ENCODE data around the gene GTSF1L.
A peak's percentile ranks its signal among the peaks of the same experiment; 100 is the strongest.

GTSF1L gene

GRCh38 chr20:43752051-43752360 lies 25.2 kb upstream of the GTSF1L start:
- DNase-seq (ENCODE audit: low read depth in 1 of 2, low spot score in 1 of 2), result no peak
- Histone ChIP-seq H3K27ac (replicated peaks) (peak overlapping the region; percentile 63), H3K4me3 (replicated peaks; ENCODE audit: insufficient read depth, low read length) (no peak overlapping the region), H3K27me3 (ENCODE audit: insufficient read depth, poor library complexity, severe bottlenecking) (no peaks in the 10 kb centered on the region)
- TF ChIP-seq SPI1 (IDR thresholded peaks at IDR 0.05; ENCODE audit: borderline replicate concordance, low read depth) (no peak), REST (IDR thresholded peaks at IDR 0.05; ENCODE audit: insufficient replicate concordance, low read depth) (no peak), CTCF (IDR thresholded peaks at IDR 0.05; ENCODE audit: insufficient read depth, low read length) (no peak), GABPA (IDR thresholded peaks at IDR 0.05; ENCODE audit: low read depth) (no peak), POLR2AphosphoS5 (IDR thresholded peaks at IDR 0.05; ENCODE audit: low read depth) (no peak)

GRCh38 chr20:43751167-43752050 lies 24.6 kb upstream of the GTSF1L start:
- Histone ChIP-seq H3K27ac (replicated peaks) (peak overlapping the region; percentile 63), H3K4me3 (replicated peaks; ENCODE audit: insufficient read depth, low read length) (no peak overlapping the region), H3K27me3 (ENCODE audit: insufficient read depth, poor library complexity, severe bottlenecking) (no peaks in the 10 kb centered on the region)
- no peak for TF ChIP-seq GABPA (IDR thresholded peaks at IDR 0.05; ENCODE audit: low read depth)
- TF ChIP-seq SPI1 (IDR thresholded peaks at IDR 0.05; ENCODE audit: borderline replicate concordance, low read depth), result no peak; the same call in 1 of the 2 replicates
- DNase-seq (ENCODE audit: low read depth in 1 of 2, low spot score in 1 of 2), result peak in 1 of 2 experiments; percentile 77

- no peak for TF ChIP-seq REST (IDR thresholded peaks at IDR 0.05; ENCODE audit: insufficient replicate concordance, low read depth)
- no peak for TF ChIP-seq POLR2AphosphoS5 (IDR thresholded peaks at IDR 0.05; ENCODE audit: low read depth)
- TF ChIP-seq GABPA (IDR thresholded peaks at IDR 0.05; ENCODE audit: low read depth), result no peak
- TF ChIP-seq SPI1 (IDR thresholded peaks at IDR 0.05; ENCODE audit: borderline replicate concordance, low read depth), result no peak
- TF ChIP-seq CTCF (IDR thresholded peaks at IDR 0.05; ENCODE audit: insufficient read depth, low read length), result no peak
- Histone ChIP-seq H3K27ac (replicated peaks) (peak overlapping the region; percentile 63), H3K27me3 (ENCODE audit: insufficient read depth, poor library complexity, severe bottlenecking) (no peaks in the 10 kb centered on the region), H3K4me3 (replicated peaks; ENCODE audit: insufficient read depth, low read length) (no peak overlapping the region)
- DNase-seq (ENCODE audit: low read depth in 1 of 2, low spot score in 1 of 2), result no peak
Observed at GRCh38 chr20:43750774-43751166, 24.0 kb upstream of the GTSF1L start.

- TF ChIP-seq REST (IDR thresholded peaks at IDR 0.05; ENCODE audit: insufficient replicate concordance, low read depth) (no peak), CTCF (IDR thresholded peaks at IDR 0.05; ENCODE audit: insufficient read depth, low read length) (peak; percentile 92)
- no peaks in the 10 kb centered on the region for H3K27me3 ChIP-seq (ENCODE audit: insufficient read depth, poor library complexity, severe bottlenecking)
- DNase-seq (ENCODE audit: low read depth in 1 of 2, low spot score in 1 of 2), result peak in 1 of 2 experiments; percentile 73
- no peak overlapping the region for H3K4me3 ChIP-seq (replicated peaks; ENCODE audit: insufficient read depth, low read length)
- no peak overlapping the region for H3K27ac ChIP-seq (replicated peaks)
Observed at GRCh38 chr20:43749734-43750294, 23.0 kb upstream of the GTSF1L start.

All from HL-60 (cell line).